PFSK-1 (cell line): Measurements from ENCODE around the gene HLA-DMA.
A peak's percentile ranks its signal among the peaks of the same experiment; 100 is the strongest.

ENCODE experiments used
- FOXP2 ChIP-seq: optimal IDR thresholded peaks from 2 replicates; pipeline ENCODE3; 2011; ENCODE audit warnings: borderline replicate concordance, control low read depth, inconsistent platforms; ENCODE audit not compliant: insufficient read depth; ENCODE audit errors: extremely low read length, extremely low read depth
- POLR2AphosphoS5 ChIP-seq: IDR thresholded peaks from 2 replicates; pipeline ENCODE4 v1.6.1; 2012; ENCODE audit warnings: low read depth, mild to moderate bottlenecking, control low read depth, low read length, moderate library complexity
- SIN3A ChIP-seq: IDR thresholded peaks from 2 replicates; pipeline ENCODE4 v1.6.1; 2012; ENCODE audit warnings: mild to moderate bottlenecking, low read length, moderate library complexity, borderline replicate concordance; ENCODE audit not compliant: insufficient read depth
- TAF1 ChIP-seq: IDR thresholded peaks from 2 replicates; pipeline ENCODE4 v1.6.1; 2012; ENCODE audit warnings: low read length, control low read depth, borderline replicate concordance; ENCODE audit not compliant: insufficient read depth
- TF ChIP-seq, protein P1 (sequence below), 2 experiments: IDR thresholded peaks; 2 replicates each; pipeline versions ENCODE4 v1.6.1 to v1.8.0; 2011 to 2012; ENCODE audit warnings: low read depth in 2 of 2, low read length in 2 of 2, control low read depth in 1 of 2, inconsistent platforms in 1 of 2, mild to moderate bottlenecking in 1 of 2, moderate library complexity in 1 of 2; ENCODE audit not compliant: insufficient read depth in 1 of 2

HLA-DMA gene

DNA sequence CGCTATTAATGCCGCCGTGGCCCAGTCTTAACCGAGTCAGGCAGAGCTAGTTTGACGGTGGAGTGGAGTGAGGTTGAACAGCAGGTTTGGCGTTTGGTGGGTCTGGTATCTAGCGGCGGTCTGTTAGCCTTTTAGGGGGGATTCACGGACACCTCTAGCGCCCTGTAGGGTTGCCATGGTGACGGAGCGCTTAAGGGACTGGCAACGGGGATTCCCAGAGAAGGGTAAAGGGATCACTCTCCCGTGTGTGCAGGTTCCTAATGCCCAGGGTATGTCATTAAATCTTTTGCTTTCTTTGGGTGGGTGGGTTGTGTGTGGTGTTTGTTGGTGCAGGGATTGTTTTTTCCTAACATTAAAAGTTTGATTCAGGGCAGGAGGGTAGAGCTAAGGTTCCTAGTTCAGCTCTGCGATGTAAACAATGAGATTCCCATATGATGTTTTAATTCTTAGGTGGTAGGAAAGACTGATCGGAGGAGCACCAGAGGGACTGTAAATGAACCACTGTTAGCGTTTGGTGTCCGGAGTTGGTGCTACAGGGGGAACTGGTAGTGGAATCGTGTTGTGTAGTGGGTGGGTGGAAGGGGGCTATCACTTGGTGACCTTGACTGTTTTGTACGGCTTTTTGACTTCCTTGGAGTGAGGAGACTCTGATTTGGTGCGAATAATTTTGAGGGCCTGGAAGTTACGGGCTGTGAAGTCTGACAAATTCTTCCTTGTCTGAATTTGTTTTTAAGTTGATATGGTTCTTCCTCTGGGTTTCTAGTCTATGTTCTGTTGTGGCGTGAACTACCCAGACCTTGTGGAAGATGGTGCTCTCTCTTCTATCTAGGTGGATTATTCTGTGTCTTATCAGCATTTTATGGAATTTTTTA lies 20.5 kb upstream of the HLA-DMA start:
- TF ChIP-seq FOXP2: no peak
- no peak; the same call in 1 of the 2 replicates for TF ChIP-seq SIN3A
- TF ChIP-seq POLR2AphosphoS5: no peak; the same call in 1 of the 2 replicates
- TF ChIP-seq, protein P1, sequence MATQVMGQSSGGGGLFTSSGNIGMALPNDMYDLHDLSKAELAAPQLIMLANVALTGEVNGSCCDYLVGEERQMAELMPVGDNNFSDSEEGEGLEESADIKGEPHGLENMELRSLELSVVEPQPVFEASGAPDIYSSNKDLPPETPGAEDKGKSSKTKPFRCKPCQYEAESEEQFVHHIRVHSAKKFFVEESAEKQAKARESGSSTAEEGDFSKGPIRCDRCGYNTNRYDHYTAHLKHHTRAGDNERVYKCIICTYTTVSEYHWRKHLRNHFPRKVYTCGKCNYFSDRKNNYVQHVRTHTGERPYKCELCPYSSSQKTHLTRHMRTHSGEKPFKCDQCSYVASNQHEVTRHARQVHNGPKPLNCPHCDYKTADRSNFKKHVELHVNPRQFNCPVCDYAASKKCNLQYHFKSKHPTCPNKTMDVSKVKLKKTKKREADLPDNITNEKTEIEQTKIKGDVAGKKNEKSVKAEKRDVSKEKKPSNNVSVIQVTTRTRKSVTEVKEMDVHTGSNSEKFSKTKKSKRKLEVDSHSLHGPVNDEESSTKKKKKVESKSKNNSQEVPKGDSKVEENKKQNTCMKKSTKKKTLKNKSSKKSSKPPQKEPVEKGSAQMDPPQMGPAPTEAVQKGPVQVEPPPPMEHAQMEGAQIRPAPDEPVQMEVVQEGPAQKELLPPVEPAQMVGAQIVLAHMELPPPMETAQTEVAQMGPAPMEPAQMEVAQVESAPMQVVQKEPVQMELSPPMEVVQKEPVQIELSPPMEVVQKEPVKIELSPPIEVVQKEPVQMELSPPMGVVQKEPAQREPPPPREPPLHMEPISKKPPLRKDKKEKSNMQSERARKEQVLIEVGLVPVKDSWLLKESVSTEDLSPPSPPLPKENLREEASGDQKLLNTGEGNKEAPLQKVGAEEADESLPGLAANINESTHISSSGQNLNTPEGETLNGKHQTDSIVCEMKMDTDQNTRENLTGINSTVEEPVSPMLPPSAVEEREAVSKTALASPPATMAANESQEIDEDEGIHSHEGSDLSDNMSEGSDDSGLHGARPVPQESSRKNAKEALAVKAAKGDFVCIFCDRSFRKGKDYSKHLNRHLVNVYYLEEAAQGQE (IDR thresholded peaks at IDR 0.05; ENCODE audit: insufficient read depth in 1 of 2, low read depth in 2 of 2, low read length in 2 of 2): no peak
- TF ChIP-seq TAF1: no peak

GRCh38 chr6:32972353-32973143 lies 19.7 kb upstream of the HLA-DMA start:
- TF ChIP-seq POLR2AphosphoS5 (no peak; the same call in 1 of the 2 replicates), TAF1 (peak; percentile 34; the same call in 1 of the 2 replicates), SIN3A (no peak)

DNA sequence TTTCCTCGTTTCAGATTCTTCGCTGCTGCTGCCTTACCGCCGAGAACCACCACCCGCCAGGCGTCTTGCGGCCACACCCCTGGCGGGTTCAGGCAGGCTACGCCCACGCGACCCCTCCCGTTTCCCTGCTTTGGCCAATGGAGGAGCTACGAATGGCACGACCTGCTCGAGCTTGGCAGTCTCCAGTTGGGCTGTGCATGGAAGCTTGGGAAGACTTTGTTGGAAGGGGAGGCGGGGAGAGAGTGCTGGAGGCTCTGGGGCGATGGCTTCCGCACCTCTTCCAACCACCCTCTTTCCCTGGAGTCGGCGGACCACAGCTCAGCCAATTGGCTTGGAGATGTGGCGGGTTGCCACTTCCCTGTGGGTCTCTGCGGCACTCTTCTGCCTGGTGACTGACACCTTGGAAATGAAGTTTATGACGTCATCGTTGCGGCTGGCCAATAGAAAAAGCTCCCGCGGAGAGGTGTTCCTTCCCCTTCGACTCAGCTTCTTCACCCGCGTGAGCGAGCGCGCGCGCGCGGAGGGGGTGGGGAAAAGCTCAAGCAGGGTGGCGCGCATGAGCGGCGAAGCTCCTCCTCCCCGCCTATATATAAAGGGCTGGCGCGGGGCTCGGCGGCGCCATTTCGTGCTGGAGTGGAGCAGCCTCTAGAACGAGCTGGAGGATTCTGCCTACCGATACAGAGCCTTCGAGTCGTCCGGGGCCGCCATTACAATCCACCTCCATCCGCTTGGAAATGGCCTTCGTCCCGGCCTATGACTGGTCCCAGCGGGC lies 18.9 kb upstream of the HLA-DMA start:
- TF ChIP-seq TAF1: peak; percentile 99
- TF ChIP-seq SIN3A: peak; percentile 76; the same call in 1 of the 2 replicates
- no peak for TF ChIP-seq FOXP2
- TF ChIP-seq, protein P1 (IDR thresholded peaks at IDR 0.05; ENCODE audit: insufficient read depth in 1 of 2, low read depth in 2 of 2, low read length in 2 of 2): peak in 1 of 2 experiments; percentile 45; a peak in 2 of 4 replicates
- peak; percentile 99 for TF ChIP-seq POLR2AphosphoS5

DNA sequence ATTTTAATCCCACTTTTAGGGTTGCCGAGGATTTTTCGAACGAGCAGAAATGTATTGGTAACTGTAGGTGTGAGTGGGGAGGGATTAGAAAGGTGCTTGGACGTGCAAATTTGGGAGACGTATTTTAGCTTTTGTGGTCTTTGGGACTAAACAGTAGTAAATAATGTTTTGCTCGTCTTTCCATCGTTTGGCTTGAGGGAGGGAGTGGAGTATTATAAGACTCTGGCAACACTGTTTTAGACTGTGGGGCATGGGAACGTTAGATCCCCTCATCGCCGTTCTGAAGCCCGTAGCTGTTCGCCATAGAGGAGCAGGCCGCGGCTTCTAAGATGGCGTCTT lies 18.3 kb upstream of the HLA-DMA start:
- no peak for TF ChIP-seq FOXP2
- TF ChIP-seq SIN3A: no peak
- TF ChIP-seq, protein P1 (IDR thresholded peaks at IDR 0.05; ENCODE audit: insufficient read depth in 1 of 2, low read depth in 2 of 2, low read length in 2 of 2): no peak
- no peak for TF ChIP-seq TAF1
- TF ChIP-seq POLR2AphosphoS5: no peak; the same call in 1 of the 2 replicates
